ENCODE results near the gene FYCO1.

GRCh38 chr3:45881078-45882022 lies 114.3 kb downstream of the FYCO1 start:
- TF ChIP-seq YY1 (IDR thresholded peaks at IDR 0.05; ENCODE audit: low read depth) (no peak), NFIC (IDR thresholded peaks at IDR 0.05) (no peak), FOXM1 (IDR thresholded peaks at IDR 0.05; ENCODE audit: borderline replicate concordance, low read depth) (no peak), TAF1 (IDR thresholded peaks at IDR 0.05; ENCODE audit: low read depth) (no peak), EP300 (IDR thresholded peaks at IDR 0.05; ENCODE audit: borderline replicate concordance) (no peak)
